Jurkat, Clone E6-1 (cell line): ENCODE data around the gene RGS17. TPM values are rescaled to one million over a fixed set of nuclear protein-coding genes. Genes with fewer than 3 reads are reported as not detected.
"Not testable (repeated sequence)": the region's sequence is repeated elsewhere in the genome, so short reads cannot be mapped to it uniquely, and the experiment has no call there.

Experiments
- DNase-seq: peaks from one replicate; pipeline ENCODE4 v3.0.0-alpha.2; 2011; ENCODE audit warnings: low read depth, low spot score
- H3K4me3 ChIP-seq: 2 replicates; pipeline ENCODE4 v1.5.1; 2011; ENCODE audit warnings: mild to moderate bottlenecking, low read length, control low read depth, moderate library complexity
- polyA plus RNA-seq: library from polyadenylated mRNA; unstranded; fragments of >200 nt; gene quantifications from one replicate; pipeline ENCODE4 v1.2.1, GENCODE V29; 2012; ENCODE audit warnings: missing spikeins; ENCODE audit not compliant: insufficient read length, insufficient read depth

RGS17 gene, protein sequence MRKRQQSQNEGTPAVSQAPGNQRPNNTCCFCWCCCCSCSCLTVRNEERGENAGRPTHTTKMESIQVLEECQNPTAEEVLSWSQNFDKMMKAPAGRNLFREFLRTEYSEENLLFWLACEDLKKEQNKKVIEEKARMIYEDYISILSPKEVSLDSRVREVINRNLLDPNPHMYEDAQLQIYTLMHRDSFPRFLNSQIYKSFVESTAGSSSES
- polyA plus RNA-seq, result 2.4 TPM

DNA sequence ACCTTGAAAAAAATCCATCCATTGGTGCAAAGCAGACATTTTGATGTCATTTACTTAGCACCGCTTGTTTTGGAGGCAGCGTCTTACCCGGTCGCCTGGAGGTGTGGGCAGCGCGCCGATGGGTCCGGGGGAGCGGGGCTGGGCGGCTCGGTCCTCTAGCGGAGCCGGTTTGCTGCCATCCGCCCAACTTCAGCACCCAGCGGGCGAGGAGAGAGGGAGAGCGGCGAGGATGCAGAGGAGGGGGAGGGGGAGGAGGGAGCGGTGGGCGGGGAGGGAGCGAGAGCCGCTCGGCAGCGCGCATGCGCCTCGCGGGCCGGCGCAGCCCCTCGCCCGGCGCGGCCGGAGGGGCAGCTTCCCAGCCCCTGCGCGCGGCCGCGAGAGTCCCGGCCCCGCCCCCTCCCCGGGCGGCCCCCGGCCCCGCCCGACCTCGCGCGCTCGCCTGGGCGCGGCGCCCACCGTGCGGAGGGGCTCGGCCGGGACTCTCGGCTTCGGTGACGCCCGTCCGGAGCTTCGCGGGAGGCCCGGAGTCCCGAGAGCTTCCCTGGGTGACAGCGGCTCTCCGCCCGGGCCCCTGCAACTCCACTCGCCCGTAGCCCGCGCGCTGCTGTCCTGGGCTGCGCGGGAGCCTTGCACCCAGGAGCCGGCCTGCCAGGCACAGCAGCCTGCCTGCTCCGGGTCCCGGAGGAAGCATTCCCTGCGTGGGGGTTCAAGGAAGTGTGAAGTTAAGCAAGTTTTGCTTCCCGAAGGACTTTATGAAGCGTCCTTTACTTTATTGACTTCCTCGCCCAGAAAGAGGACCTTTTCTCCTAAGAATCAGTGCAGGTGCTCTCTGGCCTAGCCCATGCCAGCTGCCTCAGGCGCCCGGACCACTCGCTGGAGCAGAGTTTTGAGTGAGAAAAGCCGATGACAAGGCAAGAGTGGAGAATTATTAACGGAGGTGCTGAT is at the start of gene RGS17:
RGS17 (minus strand) TSS at position 246 of the 945 bp plus-strand sequence. CDS start 87,264 bp downstream, outside the sequence.
- peak within 1 kb of the TSS; percentile 49 for H3K4me3 ChIP-seq
- no peak for DNase-seq

DNA sequence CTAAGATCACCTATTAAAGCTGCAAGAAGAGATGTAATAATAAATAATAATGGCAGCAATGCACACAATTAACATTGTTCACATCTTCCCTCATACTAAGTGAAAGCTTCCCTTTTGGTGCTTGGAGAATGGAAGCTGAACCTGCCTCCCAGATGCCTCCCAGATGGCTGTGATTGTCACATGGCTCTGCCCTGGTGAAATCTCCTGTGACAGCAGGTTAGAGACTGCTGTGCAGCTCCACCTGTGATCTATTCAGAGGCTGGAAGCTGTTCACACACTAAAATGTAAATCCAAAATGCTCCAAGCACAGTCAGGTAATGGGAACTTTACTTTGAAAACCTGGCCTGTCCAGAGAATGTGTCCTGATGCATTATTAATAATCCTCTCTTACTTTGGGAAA is 41.7 kb upstream of the RGS17 start:
- H3K4me3 ChIP-seq, result no peak overlapping the region
- no peak for DNase-seq

DNA sequence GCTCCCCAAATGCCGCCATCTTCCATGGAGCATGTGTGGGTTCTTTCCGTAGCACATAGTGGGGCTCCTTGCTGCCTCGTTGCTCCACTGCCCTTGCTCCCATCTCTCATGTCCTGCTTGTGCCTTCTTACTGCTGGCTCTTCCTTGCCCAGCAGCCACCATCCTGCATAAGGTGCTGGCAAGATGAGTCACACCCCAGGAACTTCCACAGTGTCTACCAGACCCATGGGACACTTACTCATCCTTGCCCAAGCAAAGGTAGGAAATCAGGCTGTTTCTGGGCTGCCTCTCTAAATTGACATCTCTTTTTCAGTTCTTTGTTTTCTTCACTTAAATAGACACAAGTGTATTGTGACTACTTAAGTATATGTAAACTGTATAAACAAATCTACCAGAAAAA is 39.4 kb upstream of the RGS17 start:
- H3K4me3 ChIP-seq, result no peak overlapping the region
- no peak for DNase-seq

DNA sequence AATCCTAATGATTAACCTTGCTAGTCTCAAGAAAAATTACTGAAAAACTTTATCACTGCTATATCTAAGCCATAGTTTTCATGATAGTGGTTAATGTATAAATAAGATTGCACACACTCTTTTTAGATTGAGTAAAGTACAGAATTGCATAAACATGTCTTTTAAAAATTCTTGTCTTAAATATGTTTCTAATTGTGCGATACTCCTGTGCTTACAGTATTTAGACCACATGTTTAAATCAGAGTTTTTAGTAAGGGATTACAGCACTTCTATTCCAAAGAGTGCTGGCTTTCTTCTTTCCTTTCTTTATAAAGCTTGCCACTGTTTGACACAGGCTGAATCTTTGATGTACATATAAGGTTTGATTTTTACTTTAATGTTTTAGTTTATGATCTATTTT is 36.8 kb upstream of the RGS17 start:
- H3K4me3 ChIP-seq, result no peak overlapping the region
- no peak for DNase-seq

DNA sequence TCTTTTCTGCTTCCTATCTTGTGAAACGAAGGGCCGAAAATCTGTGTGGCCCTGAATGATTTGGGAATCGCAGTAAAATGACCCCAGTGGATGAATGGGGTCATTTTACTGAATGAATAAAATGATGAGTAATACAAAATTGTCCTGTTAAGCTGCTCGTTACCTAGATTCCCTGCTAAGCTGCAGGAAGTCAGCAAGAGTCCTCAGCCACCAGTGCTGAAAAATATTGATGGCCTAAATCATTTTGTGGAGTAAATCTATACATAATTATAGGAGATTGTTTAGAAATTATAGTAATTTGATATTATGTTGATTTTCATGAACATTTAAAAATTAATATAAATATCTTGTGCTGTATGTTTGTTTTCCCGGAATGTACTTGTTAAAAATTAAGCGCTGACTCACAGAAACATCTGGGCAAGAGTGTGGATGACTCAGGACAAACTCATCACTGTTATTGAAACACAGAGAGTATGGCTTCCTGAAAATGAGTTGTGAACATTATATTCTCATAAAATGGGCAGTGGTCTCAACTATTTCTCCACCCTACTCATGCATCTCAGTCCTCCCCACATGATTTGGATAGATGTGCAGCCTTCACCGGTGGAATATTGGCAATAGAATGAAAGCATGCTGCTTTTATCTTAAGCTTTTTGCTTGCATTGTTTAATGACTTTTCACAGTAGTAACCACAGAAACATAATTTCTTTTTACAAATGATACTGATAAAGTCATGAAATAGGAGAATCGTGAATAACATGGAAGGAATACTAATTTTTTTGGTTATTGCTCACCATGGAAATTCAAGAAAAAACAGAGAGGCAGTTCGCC is 36.2 kb upstream of the RGS17 start:
- no peak overlapping the region for H3K4me3 ChIP-seq
- no peak for DNase-seq

DNA sequence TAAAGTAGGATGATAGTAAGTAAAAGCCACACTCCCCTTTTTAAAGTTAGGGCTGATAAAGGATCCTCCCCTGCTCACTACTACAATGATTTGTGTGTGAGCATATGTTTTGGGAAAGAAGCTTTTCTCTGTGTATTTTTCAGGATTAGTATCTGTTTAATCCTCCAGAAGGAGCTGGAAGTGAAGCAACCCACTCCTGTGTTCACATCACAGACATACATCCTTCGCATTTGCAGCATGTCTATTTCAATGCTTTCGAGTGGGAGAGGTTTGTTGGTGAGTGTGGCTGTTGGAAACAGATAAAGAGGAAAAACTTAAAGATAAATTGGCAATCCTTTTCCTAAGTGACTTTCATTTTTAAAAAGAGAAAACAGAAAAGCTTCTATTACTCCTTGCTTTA is 31.6 kb upstream of the RGS17 start:
- H3K4me3 ChIP-seq, result no peak overlapping the region
- no peak for DNase-seq

DNA sequence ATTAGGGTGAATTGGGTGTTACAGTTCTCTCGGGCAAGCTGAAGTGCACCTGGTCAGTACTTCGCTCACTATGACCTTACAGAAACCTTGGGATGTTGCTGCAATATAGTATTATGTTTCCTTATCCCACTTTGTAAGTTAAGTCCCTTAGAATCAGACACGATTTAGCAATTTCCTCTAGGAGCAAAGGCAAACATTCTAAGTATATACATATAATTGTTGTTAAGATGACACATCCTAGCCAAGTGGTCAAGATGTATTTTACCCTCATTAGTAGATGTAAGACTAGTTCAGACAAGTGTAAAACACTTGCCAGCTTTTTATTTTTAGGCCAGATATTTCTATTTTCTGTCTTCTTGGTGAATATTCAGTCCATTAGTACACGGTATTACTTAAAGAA is 31.1 kb upstream of the RGS17 start:
- no peak overlapping the region for H3K4me3 ChIP-seq
- DNase-seq, result no peak

DNA sequence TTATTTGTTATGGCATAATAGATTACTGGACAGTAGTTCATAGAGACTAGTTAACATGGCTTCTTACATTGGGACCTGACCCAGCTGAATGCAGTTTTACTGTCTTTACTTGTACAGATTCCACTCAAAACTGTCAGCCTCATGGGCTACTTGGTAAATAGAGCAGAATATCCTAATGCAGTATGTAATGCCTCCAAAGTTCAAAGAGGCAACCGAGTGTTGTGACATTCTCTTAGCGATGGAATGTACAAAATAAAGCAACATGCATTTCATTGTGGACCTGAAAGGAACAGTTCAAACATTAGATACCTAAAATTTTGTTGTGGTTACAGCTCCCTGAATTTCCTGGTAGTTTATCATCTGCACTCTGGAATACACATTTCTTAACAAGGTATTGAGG is 29.1 kb upstream of the RGS17 start:
- no peak overlapping the region for H3K4me3 ChIP-seq
- DNase-seq, result no peak

DNA sequence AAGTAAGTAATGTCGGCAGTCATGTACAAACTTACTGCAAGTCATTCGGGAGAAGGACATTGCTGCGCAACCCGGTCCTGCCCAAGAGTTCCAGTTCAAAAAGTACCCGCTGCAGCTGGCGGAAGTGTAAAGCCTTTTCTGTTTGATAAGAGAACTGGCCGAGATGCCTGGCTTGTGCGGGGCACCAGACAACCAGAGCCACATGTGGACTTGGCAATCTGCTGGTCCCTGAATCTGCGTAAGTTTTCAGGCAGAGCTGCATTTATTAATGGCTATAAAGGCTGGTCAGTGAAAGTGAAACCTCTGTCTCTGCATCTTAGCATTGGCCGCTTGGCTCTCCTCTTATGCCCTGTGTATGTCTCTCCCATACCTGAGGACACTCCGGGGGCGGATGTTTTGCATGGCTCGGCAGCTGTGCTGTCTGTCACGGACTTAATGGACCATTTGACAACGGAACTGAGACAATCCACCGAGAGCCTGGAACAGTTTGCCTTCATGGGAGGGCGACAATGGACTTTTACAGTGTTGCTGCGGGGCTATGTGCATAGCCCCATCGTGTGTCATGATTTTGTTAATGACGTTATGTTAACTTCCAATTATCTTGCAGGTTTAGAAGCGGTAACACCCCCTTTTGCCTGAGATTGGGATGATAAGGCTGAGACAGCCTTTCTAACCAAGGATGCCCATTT is 19.8 kb upstream of the RGS17 start:
- no peak for DNase-seq
- no peak overlapping the region for H3K4me3 ChIP-seq

DNA sequence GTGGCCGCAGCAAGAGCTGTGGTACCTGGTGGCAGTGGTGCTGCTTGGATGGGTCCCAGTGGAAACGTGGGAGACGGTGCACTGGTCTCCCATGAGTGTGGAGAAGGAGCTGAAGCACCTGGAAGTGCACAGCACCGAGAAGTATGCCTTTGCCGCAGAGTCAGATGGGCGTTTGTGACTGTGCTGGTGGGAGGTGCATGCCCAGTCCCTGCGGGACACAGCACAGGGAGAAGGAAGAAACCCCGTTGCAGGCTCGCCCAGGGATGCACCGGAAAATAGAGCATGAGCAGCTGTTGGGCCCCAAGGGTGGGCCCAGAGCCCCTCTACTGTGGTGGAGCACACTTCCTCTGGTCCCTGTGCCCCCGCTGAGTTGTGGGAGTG is 19.3 kb upstream of the RGS17 start:
- no peak for DNase-seq
- H3K4me3 ChIP-seq, result no peak overlapping the region

DNA sequence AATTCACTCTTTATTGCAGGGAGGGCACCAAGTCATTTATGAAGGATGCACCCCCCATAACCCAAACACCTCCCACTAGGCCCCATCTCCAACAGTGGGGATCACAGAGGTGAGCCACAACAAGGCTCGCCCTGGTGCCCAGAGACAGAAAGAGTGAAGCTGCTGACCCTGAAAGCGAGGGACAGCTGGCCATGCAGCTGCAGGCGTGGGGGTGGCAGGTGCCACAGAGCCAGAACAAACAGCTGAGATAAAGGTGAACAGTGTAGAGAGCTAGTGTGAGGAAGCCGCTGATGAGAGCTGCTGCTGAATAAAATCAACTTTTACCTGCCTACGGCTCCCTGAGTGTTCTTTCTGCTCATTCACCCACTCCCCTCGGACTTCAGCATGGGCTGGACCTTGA is 18.8 kb upstream of the RGS17 start:
- no peak overlapping the region for H3K4me3 ChIP-seq
- no peak for DNase-seq

DNA sequence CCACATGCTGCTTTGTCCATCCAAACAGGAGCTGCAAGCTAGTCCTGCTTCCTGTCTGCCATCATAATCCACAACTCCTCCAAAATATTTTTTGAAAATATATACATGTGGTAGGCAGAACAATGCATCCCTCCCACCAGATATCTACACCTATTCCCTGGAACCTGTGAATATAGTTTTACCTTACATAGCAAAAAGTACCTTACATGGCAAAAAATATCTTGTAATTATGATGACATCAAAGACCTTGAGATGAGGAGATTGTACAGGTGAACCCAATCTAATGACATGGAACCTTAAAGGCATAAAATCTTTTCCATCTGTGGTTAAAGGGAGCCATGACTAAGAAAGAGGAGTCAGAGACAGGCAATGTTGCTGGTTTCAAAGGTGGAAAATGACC is 15.3 kb upstream of the RGS17 start:
- no peak for DNase-seq
- H3K4me3 ChIP-seq, result no peak overlapping the region

DNA sequence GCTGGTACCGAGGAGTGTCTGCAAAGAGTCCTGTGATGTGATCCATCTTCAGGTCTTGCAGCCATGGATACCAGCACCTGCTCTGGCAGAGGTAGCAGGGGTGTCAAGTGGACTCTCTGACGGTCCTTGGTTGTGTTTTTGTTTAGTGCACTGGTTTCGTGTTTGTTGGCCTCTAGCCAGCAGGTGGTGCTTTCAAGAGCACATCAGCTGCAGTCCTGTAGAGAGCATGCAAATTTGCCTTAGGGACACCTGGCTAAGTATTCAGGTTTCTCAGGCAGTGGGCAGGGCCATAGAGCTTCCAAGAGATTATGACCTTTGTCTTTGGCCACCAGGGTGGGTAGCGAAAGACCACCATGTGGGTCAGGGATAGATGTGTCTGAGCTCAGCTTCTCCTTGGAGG is 14.5 kb upstream of the RGS17 start:
- no peak overlapping the region for H3K4me3 ChIP-seq
- DNase-seq, result no peak

DNA sequence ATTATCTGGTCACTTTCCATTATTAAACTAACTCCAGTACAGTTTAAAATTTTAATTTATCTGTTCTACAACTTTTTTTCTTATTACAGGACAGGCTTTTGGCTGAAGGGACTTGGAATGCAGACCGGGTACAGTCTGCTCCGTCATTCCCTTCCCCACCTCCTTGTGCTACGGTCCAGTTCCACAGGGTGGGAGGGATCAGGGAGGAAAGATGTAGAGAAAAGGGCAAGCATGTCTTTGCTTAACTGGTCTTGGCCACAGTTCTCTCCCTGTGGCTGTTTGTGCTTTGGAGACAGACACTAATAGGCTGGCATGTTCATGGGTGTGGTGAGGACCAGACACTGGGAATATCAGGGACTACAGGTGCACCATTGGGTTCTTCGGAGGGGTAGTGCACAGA is 12.1 kb upstream of the RGS17 start:
- no peak overlapping the region for H3K4me3 ChIP-seq
- no peak for DNase-seq

DNA sequence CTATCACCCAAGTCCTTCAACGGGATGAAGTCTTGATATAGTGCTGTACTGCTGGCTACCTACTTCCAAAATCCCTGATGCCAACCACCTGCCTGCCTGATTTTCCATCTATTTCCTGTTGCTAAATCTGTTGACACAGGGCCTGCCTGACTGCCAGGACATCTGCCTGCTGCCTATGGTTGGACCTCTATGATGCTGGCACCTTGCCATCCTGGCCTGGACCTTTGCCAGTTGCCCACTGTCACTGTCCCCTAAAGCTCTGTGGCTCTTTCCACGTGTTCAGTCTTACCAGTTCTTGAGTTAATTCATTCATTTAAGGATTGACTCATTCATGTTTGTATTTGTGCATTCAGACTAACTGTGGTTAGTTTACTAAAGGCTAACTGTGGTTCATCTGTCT is 9.2 kb upstream of the RGS17 start:
- no peak overlapping the region for H3K4me3 ChIP-seq
- no peak for DNase-seq

DNA sequence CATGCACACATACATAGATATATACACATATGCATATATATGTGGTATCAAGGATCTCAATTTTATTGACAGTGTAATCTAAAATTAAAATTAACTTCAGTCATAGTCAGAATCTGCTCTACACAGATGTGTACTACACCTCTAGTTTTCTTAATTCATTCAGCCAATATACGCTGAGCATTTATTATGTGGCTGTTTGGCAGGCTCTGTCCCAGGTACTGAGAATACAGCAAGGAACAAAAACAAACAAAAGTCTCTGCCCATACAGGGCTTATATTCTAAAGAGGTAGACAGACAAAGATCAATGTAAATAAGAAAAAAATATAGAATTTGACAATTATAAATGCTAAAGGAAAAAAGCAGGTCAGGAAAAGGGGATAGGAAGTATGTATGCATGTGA is 7.8 kb upstream of the RGS17 start:
- no peak overlapping the region for H3K4me3 ChIP-seq
- DNase-seq, result no peak

DNA sequence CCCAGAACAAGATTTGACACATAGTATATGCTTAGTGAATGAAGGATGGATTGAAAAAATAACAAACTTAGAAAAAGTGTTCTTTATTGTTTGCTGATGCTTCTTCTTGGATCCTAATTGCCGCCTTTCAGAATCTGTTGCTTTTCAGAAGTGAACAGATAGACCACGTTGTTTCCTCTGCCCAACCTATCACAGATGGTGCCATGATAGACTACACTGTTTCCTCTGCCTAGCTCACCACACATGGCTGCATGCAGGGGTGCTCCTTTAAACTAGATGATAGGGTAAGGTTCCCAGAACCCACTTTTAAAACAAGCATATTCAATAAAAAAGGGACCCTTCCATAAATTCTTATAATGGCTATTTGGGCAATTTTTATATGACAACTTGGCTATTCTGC is 4.6 kb upstream of the RGS17 start:
- no peak for DNase-seq
- no peak overlapping the region for H3K4me3 ChIP-seq

DNA sequence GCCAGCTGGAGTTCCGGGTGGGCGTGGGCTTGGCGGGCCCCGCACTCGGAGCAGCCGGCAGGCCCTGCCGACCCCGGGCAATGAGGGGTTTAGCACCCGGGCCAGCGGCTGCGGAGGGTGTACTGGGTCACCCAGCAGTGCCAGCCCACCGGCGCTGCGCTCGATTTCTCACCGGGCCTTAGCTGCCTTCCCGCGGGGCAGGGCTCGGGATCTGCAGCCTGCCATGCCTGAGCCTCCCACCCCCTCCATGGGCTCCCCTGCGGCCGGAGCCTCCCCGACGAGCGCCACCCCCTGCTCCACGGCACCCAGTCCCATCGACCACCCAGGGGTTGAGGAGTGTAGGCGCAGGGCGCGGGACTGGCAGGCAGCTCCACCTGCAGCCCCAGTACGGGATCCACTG is 2.6 kb upstream of the RGS17 start:
- not testable (repeated sequence) for DNase-seq, H3K4me3 ChIP-seq

DNA sequence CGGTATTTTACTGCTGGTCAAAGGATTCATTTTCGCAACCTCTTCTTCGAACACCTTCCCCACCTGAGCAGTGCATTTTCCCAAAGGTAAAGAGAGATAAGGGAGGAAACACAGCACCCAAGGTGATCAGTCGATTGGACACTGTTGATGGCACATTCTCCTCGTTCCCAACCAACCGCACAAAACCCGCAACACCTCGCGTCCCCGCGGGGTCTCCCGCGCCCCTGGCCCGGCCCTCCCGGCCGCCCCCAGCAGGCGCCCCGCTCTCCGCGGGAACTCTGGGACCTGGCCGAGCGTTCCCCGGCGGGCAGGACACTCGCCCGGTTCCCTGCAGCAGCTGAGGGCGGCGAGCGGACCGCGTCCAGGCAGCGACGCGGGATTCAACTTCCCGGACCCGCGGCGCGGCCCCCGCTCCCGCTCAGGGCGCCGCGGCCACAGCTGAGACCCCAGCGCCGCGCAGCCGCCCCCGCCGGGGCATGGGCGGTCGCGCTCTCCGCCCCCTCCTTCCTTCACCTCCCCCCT is 506 bp downstream of the RGS17 start:
- H3K4me3 ChIP-seq, result peak overlapping the region; percentile 49
- DNase-seq, result no peak
